K562 (cell line): ENCODE data around the gene GON4L. TPM values are rescaled to one million over a fixed set of nuclear protein-coding genes. Genes with fewer than 3 reads are reported as not detected.

ENCODE experiments used
- ATAC-seq: fragments of 200-7000 bp; cut with Tn5 transposase; 3 replicates; pipeline ENCODE4 v1.9.1; 2020; ENCODE audit warnings: moderate library complexity
- BruUV-seq: library from RNA; stranded (reverse); fragments of 400-500 nt; replicated peaks from 2 replicates; lab custom pipeline; 2021; lab: Mats Ljungman, UMichigan
- CTCF ChIA-PET: fragments of 300-600 bp; formaldehyde crosslinking; extraction: SDS; loops from one replicate; lab custom pipeline; 2021; ENCODE audit warnings: low intra/inter-chr PET ratio; lab: Yijun Ruan, JAX
- POLR2A ChIA-PET: fragments of 300-600, 350-650 bp; sonication (Branson Sonifier 250); formaldehyde crosslinking; extraction: SDS; loops from one replicate; lab custom pipeline; 2021; ENCODE audit warnings: antibody characterized with exemption, inconsistent platforms; lab: Yijun Ruan, JAX
- DNase-seq, 4 experiments: peaks; one replicate each; pipeline versions ENCODE4 v3.0.0 to v3.0.0-alpha.2; 2011 to 2018; ENCODE audit warnings: low spot score in 3 of 4, mixed read lengths in 3 of 4; ENCODE audit errors: extremely low read depth in 1 of 4
- FAIRE-seq: peaks from 2 replicates; lab custom pipeline; 2011; peaks lifted over from hg19 to GRCh38; lab: Jason Lieb, UNC
- H2AFZ ChIP-seq: 2 replicates; pipeline ENCODE4 v1.6.0; 2011; ENCODE audit warnings: low read depth, low read length, control low read depth, inconsistent platforms
- H3K27ac ChIP-seq: fragments of 200-600 bp; 3 replicates; pipeline ENCODE4 v1.8.0; 2011; ENCODE audit warnings: low read depth, mild to moderate bottlenecking, control low read depth, inconsistent platforms, low read length, moderate library complexity, mixed read lengths; ENCODE audit errors: extremely low read depth
- H3K27me3 ChIP-seq, 2 experiments: fragments of 300-600 bp in 1 of 2; 2 replicates in 1 of 2; 3 replicates in 1 of 2; pipeline versions ENCODE4 v1.6.0 to v1.8.0; 2011; ENCODE audit warnings: inconsistent platforms in 2 of 2, low read length in 2 of 2, mild to moderate bottlenecking in 1 of 2, mixed read lengths in 1 of 2, moderate library complexity in 1 of 2; ENCODE audit not compliant: control insufficient read depth in 2 of 2, insufficient read depth in 2 of 2
- H3K36me3 ChIP-seq: fragments of 300-600 bp; 3 replicates; pipeline ENCODE4 v1.8.0; 2011; ENCODE audit warnings: mild to moderate bottlenecking, low read length, inconsistent platforms; ENCODE audit not compliant: control insufficient read depth, insufficient read depth
- H3K4me1 ChIP-seq, 2 experiments: fragments of 200-600 bp in 1 of 2; replicated peaks in 1 of 2; 2 replicates in 1 of 2; 3 replicates in 1 of 2; pipeline versions ENCODE4 v1.5.1 to v1.8.0; 2011; ENCODE audit warnings: inconsistent platforms in 2 of 2, low read length in 2 of 2, mild to moderate bottlenecking in 1 of 2, mixed read lengths in 1 of 2, moderate library complexity in 1 of 2; ENCODE audit not compliant: control insufficient read depth in 2 of 2, insufficient read depth in 2 of 2
- H3K4me2 ChIP-seq: 2 replicates; pipeline ENCODE4 v1.6.1; 2011; ENCODE audit warnings: low read length, control low read depth, inconsistent platforms, mixed read lengths; ENCODE audit not compliant: insufficient read depth
- H3K4me3 ChIP-seq: fragments of 200-600 bp; sonication (generic), shearing (Covaris generic); 2 replicates; pipeline ENCODE4 v1.5.1; 2016; ENCODE audit warnings: control low read depth, inconsistent platforms
- H3K79me2 ChIP-seq: fragments of 200-600 bp; 3 replicates; pipeline ENCODE4 v1.8.0; 2011; ENCODE audit warnings: low read length, inconsistent platforms; ENCODE audit not compliant: control insufficient read depth, insufficient read depth
- H3K9ac ChIP-seq, 2 experiments: 2 replicates each; pipeline versions ENCODE4 v1.6.0 to v1.6.1; 2011; ENCODE audit warnings: low read depth in 2 of 2, low read length in 2 of 2, control low read depth in 1 of 2, inconsistent platforms in 1 of 2, mild to moderate bottlenecking in 1 of 2, mixed read lengths in 1 of 2; ENCODE audit not compliant: insufficient read depth in 1 of 2
- H3K9me1 ChIP-seq: one replicate; pipeline ENCODE4 v1.6.0; 2011; ENCODE audit warnings: inconsistent platforms, mild to moderate bottlenecking, low read length, moderate library complexity; ENCODE audit not compliant: control insufficient read depth, insufficient read depth
- H3K9me3 ChIP-seq: replicated peaks from 2 replicates; pipeline ENCODE4 v1.5.1; 2011; ENCODE audit warnings: low read depth, low read length, inconsistent platforms; ENCODE audit not compliant: control insufficient read depth, insufficient read depth
- H4K20me1 ChIP-seq: replicated peaks from 2 replicates; pipeline ENCODE4 v1.6.1; 2011; ENCODE audit warnings: low read length, inconsistent platforms, mixed read lengths; ENCODE audit not compliant: control insufficient read depth, insufficient read depth
- BCOR ChIP-seq: fragments of 450-650 bp; IDR thresholded peaks from 2 replicates; pipeline ENCODE4 v1.6.1; 2016
- CBX5 ChIP-seq: IDR thresholded peaks from 2 replicates; pipeline ENCODE4 v1.6.1; 2014; ENCODE audit warnings: low read depth, borderline replicate concordance
- KAT7 ChIP-seq: sonication (generic); formaldehyde crosslinking; IDR thresholded peaks from 2 replicates; pipeline ENCODE4 v1.8.0; 2022; ENCODE audit warnings: missing genetic modification reagents, mild to moderate bottlenecking, borderline replicate concordance
- NR4A1 ChIP-seq, 2 experiments: fragments of 250-450 bp in 1 of 2; fragments of 450-650 bp in 1 of 2; sonication (Bioruptor Pico) in 1 of 2; IDR thresholded peaks; 2 replicates each; pipeline versions ENCODE4 v1.4.0 to v1.6.1; 2016 to 2020; ENCODE audit warnings: mild to moderate bottlenecking in 2 of 2, missing compliant biosample characterization in 1 of 2, missing genetic modification characterization in 1 of 2, moderate library complexity in 1 of 2
- ZNF384 ChIP-seq: IDR thresholded peaks from 2 replicates; pipeline ENCODE4 v1.6.1; 2012; ENCODE audit warnings: low read depth, low read length, improper control_type of control experiment
- WGBS: fragments of 100-300 bp; shearing (Covaris generic); methylation state at CpG from one replicate; pipeline ENCODE4 v1.1.6; 2016; ENCODE audit warnings: low coverage, mixed read lengths; ENCODE audit not compliant: insufficient coverage; ENCODE audit errors: missing lambda C conversion rate; 5-methylcytosine and 5-hydroxymethylcytosine counted together
- in situ Hi-C: fragments of 300-500 bp; cut with MboI; formaldehyde crosslinking; loops from 4 replicates; pipeline ENCODE4 v1.15.0; 2018; ENCODE audit warnings: inconsistent platforms, mixed read lengths
- intact Hi-C: fragments of 100-400 bp; cut with micrococcal nuclease; formaldehyde crosslinking; loops from 2 replicates; pipeline ENCODE4 v1.14.2; 2022
- polyA plus RNA-seq, 8 experiments: library from polyadenylated mRNA; depleted of rRNA in 4 of 8; stranded (reverse) in 5 of 8; unstranded in 3 of 8; fragments of >200 nt; fragmentation: Nextera tagmentation in 2 of 8; fragmentation: Illumina TruSeq in 1 of 8; extraction: Ambion mirVana in 2 of 8; extraction: Trizol in 1 of 8; gene quantifications; 2 replicates each; pipeline versions ENCODE4 v1.2.1 to v1.2.3, GENCODE V29; 2011 to 2014; ENCODE audit warnings: inconsistent platforms in 1 of 8, missing spikeins in 1 of 8
- total RNA-seq, 7 experiments: library from RNA; depleted of rRNA in 6 of 7; stranded (reverse); fragments of >200 nt in 6 of 7; fragmentation: Illumina TruSeq in 2 of 7; extraction: Trizol in 2 of 7; gene quantifications; 2 replicates each; pipeline versions ENCODE4 v1.2.1 to v1.2.3, GENCODE V29; 2011 to 2021; ENCODE audit warnings: low replicate concordance in 1 of 7

Gene GON4L
- total and polyA plus RNA-seq, 9 of the 15 experiments (the other 6 are each of a cell fraction or from before 2014, with no cell fraction given): 20.2 to 47.4 (median 33.6) TPM

GRCh38 chr1:155856257-155856974 lies 598 bp downstream of the GON4L start:
- Histone ChIP-seq H3K4me3 (peak overlapping the region; percentile 60), H3K36me3 (peaks cover 38% of the 10 kb centered on the region), H2AFZ (peak overlapping the region; percentile 93), H3K27me3 (no peaks in the 10 kb centered on the region), H3K27ac (peak overlapping the region; percentile 92), H3K9me3 (no peaks in the 10 kb centered on the region), H3K4me1 (peaks cover 10 to 14% of the 10 kb centered on the region in 2 experiments; a peak in 4 of 5 replicates), H4K20me1 (no peaks in the 10 kb centered on the region; the same call in 1 of the 2 replicates), H3K9ac (peak overlapping the region; percentile 87 to 99), H3K4me2 (peak overlapping the region; percentile 94), H3K79me2 (peaks cover 48% of the 10 kb centered on the region), H3K9me1 (no peaks in the 10 kb centered on the region)
- WGBS: 4% methylated on average over 20 of the region's 20 CpGs
- CTCF ChIA-PET: no interaction called here
- no peak for ATAC-seq
- intact Hi-C loops (loop anchor here (2.0 kb wide), 1 partner anchor 54 kb away; the partner anchor contains the start of gene RIT1), in situ Hi-C loops (no loop called here)
- no peak for DNase-seq
- POLR2A ChIA-PET: interaction anchor here (0.5 to 1.9 kb wide), 10 partner anchors 9 to 450 kb away, joined by 3 to 10 read pairs (median 4); no protein-coding TSS in a partner anchor
- BruUV-seq: TSS peak; percentile 74
- TF ChIP-seq BCOR (0 out of 2 replicates have a peak, but pooled peaks have one; percentile 14), KAT7 (CRISPR knock-in tag) (0 out of 2 replicates have a peak, but pooled peaks have one; percentile 81), CBX5 (no peak), ZNF384 (0 out of 2 replicates have a peak, but pooled peaks have one; percentile 15), NR4A1 (CRISPR knock-in tag; IDR thresholded peaks at IDR 0.05) (no peak), NR4A1 (tag; IDR thresholded peaks at IDR 0.05) (no peak)
- no peak for FAIRE-seq
